Keratinocyte (primary cell): ENCODE results near the gene RNASEH2B. TPM values are rescaled to one million over a fixed set of nuclear protein-coding genes. Genes with fewer than 3 reads are reported as not detected.

Source experiments
- DNase-seq: peaks from one replicate; pipeline ENCODE4 v3.0.0-alpha.2; 2011; ENCODE audit warnings: low read depth, missing footprints, low spot score
- FAIRE-seq: peaks from 2 replicates; lab custom pipeline; 2011; peaks lifted over from hg19 to GRCh38; lab: Jason Lieb, UNC
- H2AFZ ChIP-seq: 2 replicates; pipeline ENCODE4 v1.6.0; 2012; ENCODE audit warnings: low read length, control low read depth, inconsistent platforms; ENCODE audit not compliant: control insufficient read depth
- H3K27ac ChIP-seq: 2 replicates; pipeline ENCODE4 v1.5.1; 2011; ENCODE audit warnings: low read length; ENCODE audit not compliant: control insufficient read depth, insufficient read depth
- H3K27me3 ChIP-seq: 3 replicates; pipeline ENCODE4 v1.6.0; 2011; ENCODE audit warnings: low read length; ENCODE audit not compliant: control insufficient read depth, insufficient read depth; ENCODE audit errors: extremely low read depth
- H3K36me3 ChIP-seq, 2 experiments: 2 replicates in 1 of 2; 3 replicates in 1 of 2; pipeline ENCODE4 v1.5.1; 2011; ENCODE audit warnings: low read length in 2 of 2, mild to moderate bottlenecking in 1 of 2; ENCODE audit not compliant: control insufficient read depth in 2 of 2, insufficient read depth in 2 of 2; ENCODE audit errors: extremely low read depth in 1 of 2
- H3K4me1 ChIP-seq: 3 replicates; pipeline ENCODE4 v1.5.1; 2011; ENCODE audit warnings: low read length; ENCODE audit not compliant: control insufficient read depth, insufficient read depth; ENCODE audit errors: extremely low read depth
- H3K4me2 ChIP-seq: 3 replicates; pipeline ENCODE4 v1.6.0; 2011; ENCODE audit warnings: low read depth, low read length; ENCODE audit not compliant: control insufficient read depth, insufficient read depth; ENCODE audit errors: extremely low read depth
- H3K4me3 ChIP-seq, 3 experiments: fragments of 200-600 bp in 1 of 3; sonication (generic) in 1 of 3; 2 replicates in 2 of 3; 3 replicates in 1 of 3; pipeline ENCODE4 v1.5.1; 2011 to 2016; ENCODE audit warnings: low read length in 3 of 3, mild to moderate bottlenecking in 3 of 3, control low read depth in 2 of 3, inconsistent platforms in 1 of 3, low read depth in 1 of 3, mixed read lengths in 1 of 3, mixed run types in 1 of 3, moderate library complexity in 1 of 3; ENCODE audit not compliant: control insufficient read depth in 2 of 3, insufficient read depth in 2 of 3; ENCODE audit errors: extremely low read depth in 1 of 3
- H3K79me2 ChIP-seq: 2 replicates; pipeline ENCODE4 v1.6.0; 2012; ENCODE audit warnings: low read length; ENCODE audit not compliant: control insufficient read depth, insufficient read depth
- H3K9ac ChIP-seq: 3 replicates; pipeline ENCODE4 v1.6.0; 2011; ENCODE audit warnings: low read length; ENCODE audit not compliant: control insufficient read depth, insufficient read depth; ENCODE audit errors: extremely low read depth
- H3K9me1 ChIP-seq: 3 replicates; pipeline ENCODE4 v1.6.0; 2011; ENCODE audit warnings: low read length; ENCODE audit not compliant: control insufficient read depth, insufficient read depth; ENCODE audit errors: extremely low read depth
- H3K9me3 ChIP-seq: 2 replicates; pipeline ENCODE4 v1.5.1; 2012; ENCODE audit warnings: low read depth, low read length; ENCODE audit not compliant: control insufficient read depth
- H4K20me1 ChIP-seq: 3 replicates; pipeline ENCODE4 v1.6.0; 2011; ENCODE audit warnings: low read length; ENCODE audit not compliant: control insufficient read depth, insufficient read depth; ENCODE audit errors: extremely low read depth
- EZH2 ChIP-seq: IDR thresholded peaks from one replicate; pipeline ENCODE4 v1.6.1; 2012; ENCODE audit warnings: inconsistent platforms, mild to moderate bottlenecking, low read length, moderate library complexity
- dilution Hi-C: fragments of 300-500 bp; cut with MboI; formaldehyde crosslinking; loops from one replicate; pipeline ENCODE4 v1.7.0; 2020; ENCODE audit warnings: low sequenced_read_pairs; ENCODE audit not compliant: extremely low pct_ligation_motif_present
- polyA plus RNA-seq, 5 experiments: library from polyadenylated mRNA; depleted of rRNA in 3 of 5; stranded (reverse) in 3 of 5; stranded (forward) in 1 of 5; unstranded in 1 of 5; fragments of >200 nt; gene quantifications; 1 replicate in 1 of 5; 2 replicates in 3 of 5; 3 replicates in 1 of 5; pipeline versions ENCODE4 v1.2.1 to v1.2.3, GENCODE V29; 2011 to 2012; ENCODE audit warnings: missing spikeins in 2 of 5, low read depth in 1 of 5, low replicate concordance in 1 of 5
- TF ChIP-seq, protein P1 (sequence below), 3 experiments: IDR thresholded peaks in 1 of 3; conservative IDR thresholded peaks in 1 of 3; optimal IDR thresholded peaks in 1 of 3; 2 replicates in 2 of 3; 3 replicates in 1 of 3; pipeline versions ENCODE3 to v1.5.1; 2011; ENCODE audit warnings: low read length in 3 of 3, mild to moderate bottlenecking in 3 of 3, moderate library complexity in 2 of 3, control low read depth in 1 of 3, inconsistent platforms in 1 of 3; ENCODE audit not compliant: insufficient read depth in 2 of 3; ENCODE audit errors: extremely low read depth in 1 of 3

The RNASEH2B gene
- polyA plus RNA-seq, 1 donor (not counting 4 experiments of a cell fraction or from before 2014, with no cell fraction given): 26.1 TPM

GRCh38 chr13:50911081-50911631 is 1.6 kb downstream of the RNASEH2B start:
- H3K9me1 ChIP-seq: peaks cover 2% of the 10 kb centered on the region
- peak overlapping the region; percentile 94 for H3K9ac ChIP-seq
- peak overlapping the region; percentile 47 for H2AFZ ChIP-seq
- H3K4me1 ChIP-seq: peaks cover 19% of the 10 kb centered on the region
- DNase-seq (no peak), FAIRE-seq (no peak)
- H3K79me2 ChIP-seq: peaks cover 27% of the 10 kb centered on the region
- H3K9me3 ChIP-seq: no peaks in the 10 kb centered on the region
- dilution Hi-C loops: no loop called here
- H4K20me1 ChIP-seq: no peaks in the 10 kb centered on the region
- peak overlapping the region in 2 of 3 experiments; percentile 81 to 93 for H3K4me3 ChIP-seq
- peak overlapping the region; percentile 99 for H3K4me2 ChIP-seq
- TF ChIP-seq EZH2: no peak
- TF ChIP-seq, protein P1, sequence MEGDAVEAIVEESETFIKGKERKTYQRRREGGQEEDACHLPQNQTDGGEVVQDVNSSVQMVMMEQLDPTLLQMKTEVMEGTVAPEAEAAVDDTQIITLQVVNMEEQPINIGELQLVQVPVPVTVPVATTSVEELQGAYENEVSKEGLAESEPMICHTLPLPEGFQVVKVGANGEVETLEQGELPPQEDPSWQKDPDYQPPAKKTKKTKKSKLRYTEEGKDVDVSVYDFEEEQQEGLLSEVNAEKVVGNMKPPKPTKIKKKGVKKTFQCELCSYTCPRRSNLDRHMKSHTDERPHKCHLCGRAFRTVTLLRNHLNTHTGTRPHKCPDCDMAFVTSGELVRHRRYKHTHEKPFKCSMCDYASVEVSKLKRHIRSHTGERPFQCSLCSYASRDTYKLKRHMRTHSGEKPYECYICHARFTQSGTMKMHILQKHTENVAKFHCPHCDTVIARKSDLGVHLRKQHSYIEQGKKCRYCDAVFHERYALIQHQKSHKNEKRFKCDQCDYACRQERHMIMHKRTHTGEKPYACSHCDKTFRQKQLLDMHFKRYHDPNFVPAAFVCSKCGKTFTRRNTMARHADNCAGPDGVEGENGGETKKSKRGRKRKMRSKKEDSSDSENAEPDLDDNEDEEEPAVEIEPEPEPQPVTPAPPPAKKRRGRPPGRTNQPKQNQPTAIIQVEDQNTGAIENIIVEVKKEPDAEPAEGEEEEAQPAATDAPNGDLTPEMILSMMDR (optimal IDR thresholded peaks at IDR 0.05 in 1 of 3, IDR thresholded peaks at IDR 0.05 in 1 of 3, conservative IDR thresholded peaks at IDR 0.05 in 1 of 3; ENCODE audit: extremely low read depth in 1 of 3, insufficient read depth in 2 of 3, low read length in 3 of 3): no peak
- no peaks in the 10 kb centered on the region for H3K27me3 ChIP-seq
- peak overlapping the region; percentile 83 for H3K27ac ChIP-seq
- no peaks in the 10 kb centered on the region for H3K36me3 ChIP-seq

- FAIRE-seq (peak; percentile 62), DNase-seq (peak; percentile 40)
- Histone ChIP-seq H3K27me3 (no peaks in the 10 kb centered on the region), H3K4me1 (peaks cover 19% of the 10 kb centered on the region), H4K20me1 (no peaks in the 10 kb centered on the region), H3K36me3 (no peaks in the 10 kb centered on the region), H3K79me2 (peaks cover 27% of the 10 kb centered on the region), H3K27ac (no peak overlapping the region), H3K4me3 (no peak overlapping the region), H2AFZ (no peak overlapping the region), H3K9me1 (peaks cover 2% of the 10 kb centered on the region), H3K9ac (no peak overlapping the region), H3K9me3 (no peaks in the 10 kb centered on the region), H3K4me2 (peak overlapping the region; percentile 99)
- dilution Hi-C loops: no loop called here
- TF ChIP-seq, protein P1 (optimal IDR thresholded peaks at IDR 0.05 in 1 of 3, IDR thresholded peaks at IDR 0.05 in 1 of 3, conservative IDR thresholded peaks at IDR 0.05 in 1 of 3; ENCODE audit: extremely low read depth in 1 of 3, insufficient read depth in 2 of 3, low read length in 3 of 3): peak; percentile 78 to 93 (median 85)
- no peak for TF ChIP-seq EZH2
Observed at GRCh38 chr13:50911937-50912795, 2.6 kb downstream of the RNASEH2B start.
